ENCODE results near the gene TPP2. TPM values are rescaled to one million over a fixed set of nuclear protein-coding genes. Genes with fewer than 3 reads are reported as not detected.

The TPP2 gene
- total RNA-seq, 1 experiment from 2014 or later = 36.7 TPM

- TF ChIP-seq, protein P1, sequence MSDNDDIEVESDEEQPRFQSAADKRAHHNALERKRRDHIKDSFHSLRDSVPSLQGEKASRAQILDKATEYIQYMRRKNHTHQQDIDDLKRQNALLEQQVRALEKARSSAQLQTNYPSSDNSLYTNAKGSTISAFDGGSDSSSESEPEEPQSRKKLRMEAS (IDR thresholded peaks at IDR 0.05) = no peak
- no peak for TF ChIP-seq EZH2phosphoT487 (IDR thresholded peaks at IDR 0.05; ENCODE audit: borderline replicate concordance)
- TF ChIP-seq TCF7L2 (IDR thresholded peaks at IDR 0.05; ENCODE audit: borderline replicate concordance, extremely low read depth, insufficient read depth, insufficient read length) = no peak
Observed at GRCh38 chr13:102606537-102607309, 9.9 kb downstream of the TPP2 start (continued).

DNA sequence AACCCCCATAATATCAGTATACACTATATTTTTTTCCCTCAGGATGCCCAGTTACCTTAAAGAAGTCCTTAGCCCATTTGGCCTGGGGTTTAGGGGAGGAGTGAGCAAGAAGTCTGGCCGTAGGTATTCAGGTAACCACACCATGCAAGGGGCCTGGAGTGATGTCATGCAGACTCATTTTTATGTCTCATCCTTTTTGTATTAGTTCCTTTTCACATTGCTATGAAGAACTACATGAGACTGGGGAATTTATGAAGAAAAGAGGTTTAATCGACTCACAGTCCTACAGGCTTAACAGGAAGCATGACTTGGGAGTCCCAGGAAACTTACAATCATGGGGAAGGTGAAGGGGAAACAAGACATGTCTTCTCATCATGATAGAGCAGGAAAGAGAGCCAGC lies 12.2 kb downstream of the TPP2 start:
- H3K79me2 ChIP-seq (ENCODE audit: insufficient read depth, low read length) = peaks cover 97% of the 10 kb centered on the region
- intact Hi-C loops (cut with micrococcal nuclease) = no loop called here
- H3K27me3 ChIP-seq (ENCODE audit: insufficient read depth, low read length) = no peaks in the 10 kb centered on the region
- H2AFZ ChIP-seq (ENCODE audit: low read depth, low read length, poor library complexity, severe bottlenecking) = no peak overlapping the region
- no peak overlapping the region for H3K4me2 ChIP-seq (ENCODE audit: low read length)
- ATAC-seq (no peak), DNase-seq (ENCODE audit: low read depth, low spot score) (no peak)
- POLR2A ChIA-PET = no interaction called here
- no peak overlapping the region for H3K4me3 ChIP-seq (replicated peaks in 1 of 2; ENCODE audit: low read depth in 1 of 2, low read length in 2 of 2)
- no TSS peak for BruUV-seq (replicated peaks)
- peaks cover 4% of the 10 kb centered on the region; the same call in 1 of the 2 replicates for H4K20me1 ChIP-seq (ENCODE audit: insufficient read depth)
- H3K9me3 ChIP-seq (ENCODE audit: control insufficient read depth in 1 of 2, insufficient read depth in 1 of 2, low read depth in 1 of 2, low read length in 2 of 2) = no peaks in the 10 kb centered on the region
- peaks cover 14% of the 10 kb centered on the region in 2 experiments; a peak in 3 of 4 replicates for H3K36me3 ChIP-seq (ENCODE audit: control insufficient read depth in 1 of 2, insufficient read depth in 2 of 2, low read length in 2 of 2)
- TF ChIP-seq CEBPB (IDR thresholded peaks at IDR 0.05; ENCODE audit: low read depth) (no peak), EGR1 (IDR thresholded peaks at IDR 0.05; ENCODE audit: low read depth) (no peak), ELF1 (IDR thresholded peaks at IDR 0.05; ENCODE audit: borderline replicate concordance, low read depth) (no peak), YY1 (IDR thresholded peaks at IDR 0.05; ENCODE audit: extremely low read depth, insufficient replicate concordance, low read depth, low read length) (no peak), EZH2 (IDR thresholded peaks at IDR 0.05) (no peak), SIN3A (IDR thresholded peaks at IDR 0.05; ENCODE audit: low read depth) (no peak), POLR2AphosphoS5 (IDR thresholded peaks at IDR 0.05; ENCODE audit: low read depth, low read length) (no peak), JUND (IDR thresholded peaks at IDR 0.05) (no peak), ZNF274 (IDR thresholded peaks at IDR 0.05; ENCODE audit: low read depth, low read length) (no peak)
- TF ChIP-seq, protein P2, sequence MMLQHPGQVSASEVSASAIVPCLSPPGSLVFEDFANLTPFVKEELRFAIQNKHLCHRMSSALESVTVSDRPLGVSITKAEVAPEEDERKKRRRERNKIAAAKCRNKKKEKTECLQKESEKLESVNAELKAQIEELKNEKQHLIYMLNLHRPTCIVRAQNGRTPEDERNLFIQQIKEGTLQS (IDR thresholded peaks at IDR 0.05) = no peak
- TF ChIP-seq, protein P3, sequence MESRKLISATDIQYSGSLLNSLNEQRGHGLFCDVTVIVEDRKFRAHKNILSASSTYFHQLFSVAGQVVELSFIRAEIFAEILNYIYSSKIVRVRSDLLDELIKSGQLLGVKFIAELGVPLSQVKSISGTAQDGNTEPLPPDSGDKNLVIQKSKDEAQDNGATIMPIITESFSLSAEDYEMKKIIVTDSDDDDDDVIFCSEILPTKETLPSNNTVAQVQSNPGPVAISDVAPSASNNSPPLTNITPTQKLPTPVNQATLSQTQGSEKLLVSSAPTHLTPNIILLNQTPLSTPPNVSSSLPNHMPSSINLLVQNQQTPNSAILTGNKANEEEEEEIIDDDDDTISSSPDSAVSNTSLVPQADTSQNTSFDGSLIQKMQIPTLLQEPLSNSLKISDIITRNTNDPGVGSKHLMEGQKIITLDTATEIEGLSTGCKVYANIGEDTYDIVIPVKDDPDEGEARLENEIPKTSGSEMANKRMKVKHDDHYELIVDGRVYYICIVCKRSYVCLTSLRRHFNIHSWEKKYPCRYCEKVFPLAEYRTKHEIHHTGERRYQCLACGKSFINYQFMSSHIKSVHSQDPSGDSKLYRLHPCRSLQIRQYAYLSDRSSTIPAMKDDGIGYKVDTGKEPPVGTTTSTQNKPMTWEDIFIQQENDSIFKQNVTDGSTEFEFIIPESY (IDR thresholded peaks at IDR 0.05; ENCODE audit: extremely low read depth, insufficient replicate concordance, low read length) = no peak
- TF ChIP-seq, protein P1 (IDR thresholded peaks at IDR 0.05) = no peak
- no peak overlapping the region for H3K27ac ChIP-seq (ENCODE audit: low read depth, low read length)
- CTCF ChIA-PET = no interaction called here
- H3K9ac ChIP-seq (ENCODE audit: low read length) = no peak overlapping the region
- H3K4me1 ChIP-seq (ENCODE audit: control insufficient read depth in 1 of 2, insufficient read depth in 2 of 2, low read length in 2 of 2) = peaks cover 0 to 5% of the 10 kb centered on the region in 2 experiments; a peak in 1 of 4 replicates
- RAD21 ChIA-PET (ENCODE audit: low non-redundant PET in 1 of 2, low total read pairs in 2 of 2, uncharacterized antibody in 2 of 2, unreplicated experiment in 2 of 2) = no interaction called here
- no peaks in the 10 kb centered on the region for H3K9me2 ChIP-seq (ENCODE audit: insufficient read depth)
